ENCODE data around the gene SOX3.

The SOX3 gene

GRCh38 chrX:140467211-140467610 is 37.7 kb downstream of the SOX3 start:
- no peak for DNase-seq (ENCODE audit: low read depth)
- no peak overlapping the region for H3K4me3 ChIP-seq (ENCODE audit: low read depth, low read length)
- no peak for TF ChIP-seq CTCF (IDR thresholded peaks at IDR 0.05; ENCODE audit: insufficient read depth, low read depth, low read length, missing control alignments)

All from GM12865 (cell line).